IPS-20b (cell line): ENCODE data around the gene PPIP5K2.

Experiments used
- H3K27ac ChIP-seq: one replicate; pipeline ENCODE4 v1.5.1; 2013; ENCODE audit warnings: low read length
- H3K27me3 ChIP-seq: 2 replicates; pipeline ENCODE4 v1.6.1; 2013; ENCODE audit warnings: mild to moderate bottlenecking, low read length, inconsistent platforms; ENCODE audit not compliant: insufficient read depth
- H3K36me3 ChIP-seq: 2 replicates; pipeline ENCODE4 v1.6.1; 2013; ENCODE audit warnings: low read depth, mild to moderate bottlenecking, inconsistent platforms, low read length, moderate library complexity; ENCODE audit not compliant: insufficient read depth
- H3K4me1 ChIP-seq: 2 replicates; pipeline ENCODE4 v1.6.1; 2013; ENCODE audit warnings: mild to moderate bottlenecking, control low read depth, inconsistent platforms, low read length, moderate library complexity; ENCODE audit not compliant: insufficient read depth
- H3K4me3 ChIP-seq: 2 replicates; pipeline ENCODE4 v1.5.1; 2013; ENCODE audit warnings: mild to moderate bottlenecking, low read length, inconsistent platforms
- H3K9ac ChIP-seq: 2 replicates; pipeline ENCODE4 v1.6.1; 2013; ENCODE audit warnings: low read depth, mild to moderate bottlenecking, inconsistent platforms, low read length, moderate library complexity
- H3K9me3 ChIP-seq: 2 replicates; pipeline ENCODE4 v1.6.1; 2013; ENCODE audit warnings: mild to moderate bottlenecking, low read depth, low read length, inconsistent platforms; ENCODE audit not compliant: insufficient read depth

PPIP5K2 gene

GRCh38 chr5:103254921-103255320 is 134.8 kb downstream of the PPIP5K2 start:
- Histone ChIP-seq H3K27ac (no peak overlapping the region), H3K4me3 (no peak overlapping the region)

GRCh38 chr5:103255691-103256090 is 135.6 kb downstream of the PPIP5K2 start:
- no peaks in the 10 kb centered on the region for H3K27me3 ChIP-seq
- H3K4me1 ChIP-seq: peaks cover 4% of the 10 kb centered on the region; the same call in 1 of the 2 replicates
- no peak overlapping the region for H3K27ac ChIP-seq
- no peak overlapping the region for H3K4me3 ChIP-seq
- H3K36me3 ChIP-seq: no peaks in the 10 kb centered on the region
- H3K9ac ChIP-seq: no peak overlapping the region
- H3K9me3 ChIP-seq: no peaks in the 10 kb centered on the region

More at GRCh38 chr5:103254921-103255320, 134.8 kb downstream of the PPIP5K2 start:
- no peaks in the 10 kb centered on the region for H3K27me3 ChIP-seq
- H3K9me3 ChIP-seq: no peaks in the 10 kb centered on the region
- no peaks in the 10 kb centered on the region for H3K36me3 ChIP-seq
- H3K9ac ChIP-seq: no peak overlapping the region
- H3K4me1 ChIP-seq: no peaks in the 10 kb centered on the region; the same call in 1 of the 2 replicates

GRCh38 chr5:103256178-103256577 is 136.1 kb downstream of the PPIP5K2 start:
- H3K27me3 ChIP-seq: no peaks in the 10 kb centered on the region
- no peaks in the 10 kb centered on the region for H3K36me3 ChIP-seq
- H3K27ac ChIP-seq: no peak overlapping the region
- H3K4me1 ChIP-seq: peaks cover 8% of the 10 kb centered on the region; the same call in 1 of the 2 replicates
- no peaks in the 10 kb centered on the region for H3K9me3 ChIP-seq
- no peak overlapping the region for H3K4me3 ChIP-seq
- no peak overlapping the region for H3K9ac ChIP-seq

- no peaks in the 10 kb centered on the region for H3K36me3 ChIP-seq
- peak within 1 kb of the TSS; percentile 77; the same call in 1 of the 2 replicates for H3K9ac ChIP-seq
- H3K27me3 ChIP-seq: no peaks in the 10 kb centered on the region
- H3K27ac ChIP-seq: peak within 1 kb of the TSS; percentile 69
- peaks cover 18% of the 10 kb centered on the region; the same call in 1 of the 2 replicates for H3K4me1 ChIP-seq
- H3K9me3 ChIP-seq: no peaks in the 10 kb centered on the region
- H3K4me3 ChIP-seq: peak within 1 kb of the TSS; percentile 96
Measured at GRCh38 chr5:103258368-103258956, 138.4 kb downstream of the PPIP5K2 start, which contains the start of gene MACIR. Gene MACIR, plus strand, starts transcription at chr5:103258763. Its CDS starts 17,157 bp downstream, at chr5:103275920.

- Histone ChIP-seq H3K4me1 (peaks cover 18% of the 10 kb centered on the region; the same call in 1 of the 2 replicates), H3K27ac (peak overlapping the region; percentile 69), H3K9me3 (no peaks in the 10 kb centered on the region), H3K36me3 (no peaks in the 10 kb centered on the region), H3K4me3 (peak overlapping the region; percentile 96), H3K27me3 (no peaks in the 10 kb centered on the region), H3K9ac (peak overlapping the region; percentile 77; the same call in 1 of the 2 replicates)
Measured at GRCh38 chr5:103258957-103259704, 139.0 kb downstream of the PPIP5K2 start.

- Histone ChIP-seq H3K4me3 (peak overlapping the region; percentile 96), H3K9me3 (no peaks in the 10 kb centered on the region), H3K4me1 (peaks cover 18% of the 10 kb centered on the region; the same call in 1 of the 2 replicates), H3K27ac (no peak overlapping the region), H3K27me3 (no peaks in the 10 kb centered on the region), H3K36me3 (no peaks in the 10 kb centered on the region), H3K9ac (peak overlapping the region; percentile 77; the same call in 1 of the 2 replicates)
Measured at GRCh38 chr5:103259705-103260355, 139.7 kb downstream of the PPIP5K2 start.

- no peak overlapping the region for H3K9ac ChIP-seq
- no peaks in the 10 kb centered on the region for H3K27me3 ChIP-seq
- no peak overlapping the region for H3K27ac ChIP-seq
- peaks cover 18% of the 10 kb centered on the region; the same call in 1 of the 2 replicates for H3K4me1 ChIP-seq
- no peaks in the 10 kb centered on the region for H3K36me3 ChIP-seq
- H3K9me3 ChIP-seq: no peaks in the 10 kb centered on the region
- H3K4me3 ChIP-seq: peak overlapping the region; percentile 96; the same call in 1 of the 2 replicates
Measured at GRCh38 chr5:103260951-103261350, 140.8 kb downstream of the PPIP5K2 start.
